GM19372 (cell line): Measurements from ENCODE around the gene CDKN1B.
"Not testable (repeated sequence)": the region's sequence is repeated elsewhere in the genome, so short reads cannot be mapped to it uniquely, and the experiment has no call there.

Source experiments
- ATAC-seq: cut with Tn5 transposase; IDR thresholded peaks from one replicate; pipeline ENCODE4 v1.9.1; 2021; ENCODE audit warnings: mild to moderate bottlenecking, low read depth, moderate library complexity; ENCODE audit not compliant: unreplicated experiment

Gene CDKN1B

GRCh38 chr12:12723149-12723680 is 6.0 kb downstream of the CDKN1B start:
- ATAC-seq = no peak

DNA sequence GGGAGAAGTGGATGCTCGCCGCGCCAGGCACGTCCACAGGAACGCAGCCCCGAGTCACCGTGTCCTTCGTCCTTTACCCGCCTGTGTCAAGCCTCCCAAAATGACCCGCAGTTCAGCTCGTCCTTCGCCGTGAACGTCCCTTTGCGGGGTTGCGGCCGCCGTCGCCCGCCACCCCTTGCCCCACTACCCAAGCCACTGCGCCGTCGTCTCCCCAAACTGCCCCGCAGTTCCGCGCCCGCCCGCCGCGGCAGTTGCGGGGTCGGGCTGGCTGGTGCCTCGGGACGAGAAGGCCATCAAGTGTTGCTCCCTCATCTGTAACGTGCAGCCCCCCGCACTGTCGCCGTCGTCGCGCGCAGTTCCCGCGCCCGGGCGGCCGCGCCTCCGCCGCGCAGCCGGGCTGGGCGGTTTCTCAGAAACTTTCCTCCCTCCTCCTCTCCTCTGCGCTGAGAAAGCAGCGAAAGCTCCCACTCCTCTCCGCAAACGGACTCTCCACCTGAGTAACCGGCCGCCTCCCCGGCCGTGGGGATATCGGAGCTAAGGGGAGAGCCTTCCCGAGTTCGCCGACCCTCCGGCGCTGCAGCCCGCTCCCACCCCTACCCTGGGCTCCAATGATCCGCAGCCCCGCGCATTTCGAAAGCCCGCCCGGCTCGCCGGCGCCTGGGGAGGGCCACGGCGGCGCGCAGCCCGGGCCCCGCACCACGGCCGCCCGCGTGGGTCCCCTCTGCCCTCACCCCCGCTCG is 6.7 kb downstream of the CDKN1B start:
- ATAC-seq = no peak

DNA sequence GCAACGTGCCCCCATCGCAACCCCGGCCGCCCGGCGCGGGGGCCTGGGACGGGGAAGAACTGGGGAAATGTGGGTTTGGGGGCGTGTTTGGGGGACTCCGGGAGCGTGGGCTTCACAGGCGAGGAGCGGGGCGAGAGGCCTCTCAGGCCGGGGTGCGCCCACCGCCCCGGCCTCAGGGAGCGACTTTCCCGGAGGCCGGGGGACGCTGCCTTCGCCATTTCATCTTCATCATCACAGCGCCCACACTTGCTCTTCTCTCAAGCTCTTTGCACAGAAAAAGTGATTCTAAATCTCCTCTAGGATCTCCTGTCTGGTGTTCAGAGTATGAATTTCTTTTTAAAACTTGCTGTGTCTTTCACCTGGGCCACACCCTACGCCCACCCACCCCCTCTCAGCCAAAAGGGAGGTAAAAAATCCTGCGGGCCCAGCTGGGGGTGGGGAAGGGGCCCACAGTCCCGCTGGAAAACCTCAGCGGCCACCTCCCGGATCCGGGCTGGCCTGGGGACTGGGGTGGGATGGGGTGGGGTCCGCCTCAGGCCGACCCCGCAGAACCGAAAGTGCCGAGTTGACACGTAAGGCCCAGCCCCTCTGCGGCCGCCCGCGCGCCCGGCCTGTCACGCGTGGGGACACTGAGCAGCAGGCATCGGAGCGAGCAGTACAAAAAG is 7.4 kb downstream of the CDKN1B start:
- no peak for ATAC-seq

- peak; percentile 54 for ATAC-seq
These were observed 8.2 kb downstream of the CDKN1B start for GRCh38 chr12:12725086-12725955.

DNA sequence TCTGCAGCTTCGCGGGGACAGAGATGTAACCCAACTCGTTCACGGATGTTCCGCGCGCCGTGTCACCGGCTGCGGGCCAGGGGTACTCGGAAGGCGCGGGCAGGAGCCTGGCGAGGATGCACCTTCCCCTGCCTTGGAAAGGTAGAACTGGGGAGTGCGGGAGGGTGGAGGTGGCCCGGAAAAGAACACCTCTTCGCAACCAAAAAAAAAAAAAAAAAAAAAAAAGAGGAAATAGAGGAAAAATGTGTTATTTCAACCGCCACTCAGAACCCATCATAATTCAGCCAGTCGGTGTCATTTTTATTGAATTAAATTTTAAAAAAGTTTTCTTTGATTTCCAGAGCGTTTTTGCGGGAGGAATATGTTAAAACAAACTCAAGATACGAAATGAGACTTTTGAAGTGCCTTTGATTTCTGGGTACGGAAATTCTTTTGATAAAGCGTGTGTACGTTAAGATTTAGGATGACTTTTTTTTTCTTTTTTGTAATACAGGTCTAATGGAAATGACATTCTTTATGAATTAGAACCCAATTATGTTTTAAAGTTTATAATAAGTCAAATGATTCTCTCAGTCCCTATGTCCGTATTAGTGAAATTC is 8.9 kb downstream of the CDKN1B start:
- ATAC-seq = no peak

DNA sequence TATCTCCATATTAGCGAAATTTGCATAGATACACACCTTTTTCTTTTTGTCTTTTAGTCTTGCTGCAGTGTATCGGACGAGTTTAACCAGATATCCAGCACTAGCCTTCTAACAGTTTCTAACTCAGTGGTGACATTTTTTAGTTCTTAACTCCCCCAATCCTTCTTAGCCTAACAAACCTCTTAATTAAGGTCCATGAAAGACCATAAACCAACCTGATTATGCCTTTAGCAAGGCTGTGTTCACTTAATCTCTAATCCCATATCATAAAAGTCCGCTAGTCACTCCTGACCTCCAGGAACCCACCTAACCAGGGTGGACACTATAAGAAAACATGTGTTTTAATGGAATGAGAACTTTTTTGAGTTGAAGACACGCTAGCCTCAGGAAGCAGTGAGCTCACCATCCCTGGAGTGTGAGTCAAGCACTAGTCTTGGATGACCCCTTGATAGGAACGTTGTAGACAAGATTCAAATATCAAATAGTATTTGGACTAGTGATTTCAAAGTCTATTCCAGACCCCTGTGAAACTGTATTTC is 9.5 kb downstream of the CDKN1B start:
- no peak for ATAC-seq

DNA sequence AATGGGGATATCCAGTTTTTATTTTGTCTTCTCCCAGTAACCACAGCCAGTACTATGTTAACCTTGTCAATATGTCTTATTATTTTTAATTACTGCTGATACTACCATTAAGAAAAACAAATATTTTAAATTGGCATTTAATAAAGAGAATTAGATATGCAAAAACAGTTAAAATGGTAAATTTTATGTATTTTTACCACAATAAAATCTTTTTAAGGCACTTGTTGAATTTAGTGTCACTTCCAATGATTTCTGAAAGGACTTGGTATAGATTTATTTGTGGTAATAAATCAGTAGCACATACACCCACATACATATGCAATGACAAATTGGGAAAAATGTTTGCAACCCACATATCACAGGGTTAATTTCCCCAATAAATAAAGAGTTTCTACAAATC is 14.0 kb downstream of the CDKN1B start:
- ATAC-seq = no peak

- no peak for ATAC-seq
These were observed 14.6 kb downstream of the CDKN1B start for GRCh38 chr12:12731785-12732184.

DNA sequence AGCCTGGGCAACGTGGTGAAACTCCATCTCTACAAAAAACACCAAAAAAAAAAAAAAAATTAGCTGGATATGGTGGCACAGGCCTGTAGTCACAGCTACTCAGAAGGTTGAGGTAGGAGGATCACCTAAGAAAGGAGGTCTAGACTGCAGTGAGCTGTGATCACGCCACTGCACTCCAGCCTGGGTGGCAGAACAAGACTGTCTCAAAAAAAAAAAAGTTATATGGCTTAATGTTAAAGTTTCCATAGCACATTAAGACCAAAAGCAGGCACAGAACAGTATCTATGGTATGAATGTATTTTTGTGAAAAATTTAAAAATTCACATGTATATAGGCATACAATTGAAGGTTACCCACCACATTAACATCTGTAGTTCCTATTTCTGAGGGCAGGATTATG is 15.9 kb downstream of the CDKN1B start:
- no peak for ATAC-seq

DNA sequence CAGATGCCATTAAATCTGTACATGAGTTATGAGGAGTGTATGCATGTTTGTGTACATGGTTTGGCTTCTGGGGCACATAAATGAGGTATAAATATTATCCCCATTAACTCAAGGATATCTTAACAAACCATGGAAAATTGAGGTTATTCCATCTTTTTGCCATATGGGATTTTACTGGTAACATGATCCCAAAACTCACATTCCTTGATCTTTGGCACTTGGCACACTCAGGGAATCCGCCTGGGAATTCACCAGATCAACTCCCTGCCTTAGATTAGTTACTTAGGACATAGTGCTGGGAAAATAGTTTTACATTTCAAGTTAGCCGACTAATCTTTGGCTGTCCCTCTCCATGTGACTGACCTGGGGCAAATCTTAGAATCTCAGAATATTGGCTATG is 16.9 kb downstream of the CDKN1B start:
- ATAC-seq = no peak

- no peak for ATAC-seq
These were observed 17.4 kb downstream of the CDKN1B start for GRCh38 chr12:12734561-12735071.

GRCh38 chr12:12735301-12735700 is 18.1 kb downstream of the CDKN1B start:
- no peak for ATAC-seq

DNA sequence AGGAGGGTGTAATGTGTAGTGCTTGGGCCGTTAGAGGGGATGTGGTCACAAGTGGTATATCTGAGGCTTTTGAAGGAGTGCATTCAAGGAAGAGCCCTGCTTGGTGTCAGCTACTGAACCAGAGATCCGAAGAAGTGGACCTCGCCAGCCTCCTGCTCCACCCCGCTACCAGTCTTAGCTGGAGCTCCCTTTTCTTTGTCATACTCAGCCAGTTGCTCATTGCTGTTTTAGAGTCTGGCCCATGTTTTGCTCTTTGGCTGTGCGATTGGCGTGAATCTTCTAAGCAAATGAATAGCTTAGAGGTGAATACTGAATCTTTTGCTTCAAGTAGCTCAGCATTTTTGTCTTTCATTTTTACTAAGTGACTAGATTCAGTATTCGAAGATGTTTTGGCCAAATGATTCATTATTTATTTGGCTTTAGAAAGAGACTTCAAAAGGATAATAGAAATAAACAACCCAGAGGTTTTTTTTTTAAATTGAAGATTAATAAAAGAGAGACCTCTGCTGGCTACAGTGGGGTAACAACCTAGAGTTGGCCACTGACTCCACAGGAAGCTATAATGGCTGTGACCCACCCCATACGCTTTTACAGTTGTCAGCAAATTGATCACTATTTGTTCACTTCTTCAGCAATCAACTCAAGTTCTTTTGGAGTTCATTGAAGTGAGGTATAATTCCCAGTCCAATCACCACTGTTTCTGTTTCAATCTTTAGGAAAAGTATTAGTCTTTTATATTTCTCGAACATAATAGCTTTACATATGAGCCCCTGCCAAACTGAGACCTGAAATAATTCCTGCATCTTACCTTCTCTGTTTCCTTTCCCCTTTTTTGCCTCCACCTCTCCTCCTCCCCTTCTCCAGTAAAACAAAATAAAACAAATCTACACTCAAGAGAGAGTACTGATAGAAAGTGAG is 19.9 kb downstream of the CDKN1B start:
- peak; percentile 74 for ATAC-seq

DNA sequence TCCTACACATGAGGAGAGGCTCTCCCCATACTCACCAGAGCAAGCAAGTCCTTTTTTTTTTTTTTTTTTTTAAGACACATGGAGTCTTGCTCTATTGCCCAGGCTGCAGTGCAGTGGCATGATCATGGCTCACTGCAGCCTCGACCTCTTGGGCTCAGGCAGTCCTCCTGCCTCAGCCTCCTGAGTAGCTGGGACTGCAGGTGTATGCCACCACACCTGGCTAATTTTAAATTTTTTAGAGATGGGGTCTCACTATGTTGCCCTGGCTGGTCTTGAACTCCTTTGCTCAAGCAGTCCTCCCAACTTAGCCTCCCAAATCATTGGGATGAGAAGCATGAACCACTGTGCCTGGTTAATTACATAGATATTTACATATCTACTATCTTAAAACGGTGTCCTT is 21.0 kb downstream of the CDKN1B start:
- not testable (repeated sequence) for ATAC-seq

DNA sequence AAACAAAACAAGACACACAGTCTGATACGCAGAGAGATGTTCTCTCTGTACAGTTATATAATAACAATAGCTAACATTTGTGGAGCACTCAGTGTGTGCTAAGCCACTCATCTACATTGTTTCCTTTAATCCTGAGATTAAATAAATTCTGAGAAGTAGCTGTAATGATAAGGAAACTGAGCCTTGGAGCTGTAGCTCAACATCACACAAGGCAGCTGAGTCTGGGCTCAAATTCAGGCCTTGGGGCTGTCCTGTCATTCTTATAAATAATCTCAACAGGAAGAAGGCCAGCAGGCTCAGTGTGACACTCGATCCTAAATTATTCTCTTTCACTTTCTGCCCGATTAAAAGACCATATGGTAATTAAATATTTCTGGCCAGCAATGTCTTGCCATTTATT is 24.5 kb downstream of the CDKN1B start:
- no peak for ATAC-seq

DNA sequence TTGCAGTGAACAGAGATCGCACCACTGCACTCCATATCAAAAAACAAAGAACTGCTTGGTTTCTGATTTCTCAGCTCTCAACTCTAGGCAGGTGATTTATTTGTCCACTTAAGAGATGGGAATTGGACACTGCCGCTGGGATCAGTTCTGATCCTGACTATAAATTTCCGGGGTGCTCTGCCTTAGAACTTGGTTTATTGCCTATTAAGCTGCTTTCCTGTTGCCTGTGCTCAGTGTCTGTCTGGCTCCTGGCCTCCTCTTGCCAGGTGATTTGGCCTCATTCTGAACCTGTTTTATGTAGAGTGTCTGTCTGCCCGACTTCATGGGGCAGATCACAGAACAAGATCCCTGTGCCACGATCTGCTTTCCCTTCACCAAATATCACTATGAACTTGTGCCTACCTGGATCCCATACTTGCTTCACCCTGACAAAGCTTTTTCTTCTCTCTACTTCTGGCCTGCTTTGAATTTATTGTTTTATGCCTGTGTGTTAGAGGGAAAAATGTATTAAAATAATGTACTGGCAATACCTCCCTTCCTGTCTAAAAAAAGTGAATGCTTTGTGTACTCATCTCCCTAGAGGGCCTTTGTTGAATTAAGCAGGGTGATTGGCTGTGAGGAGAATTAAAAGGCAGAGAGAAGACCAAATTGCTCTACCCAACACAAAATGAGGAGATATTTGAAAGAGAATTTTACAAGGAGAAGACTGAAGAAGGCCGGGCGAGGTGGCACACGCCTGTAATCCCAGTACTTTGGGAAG is 27.6 kb downstream of the CDKN1B start:
- no peak for ATAC-seq

DNA sequence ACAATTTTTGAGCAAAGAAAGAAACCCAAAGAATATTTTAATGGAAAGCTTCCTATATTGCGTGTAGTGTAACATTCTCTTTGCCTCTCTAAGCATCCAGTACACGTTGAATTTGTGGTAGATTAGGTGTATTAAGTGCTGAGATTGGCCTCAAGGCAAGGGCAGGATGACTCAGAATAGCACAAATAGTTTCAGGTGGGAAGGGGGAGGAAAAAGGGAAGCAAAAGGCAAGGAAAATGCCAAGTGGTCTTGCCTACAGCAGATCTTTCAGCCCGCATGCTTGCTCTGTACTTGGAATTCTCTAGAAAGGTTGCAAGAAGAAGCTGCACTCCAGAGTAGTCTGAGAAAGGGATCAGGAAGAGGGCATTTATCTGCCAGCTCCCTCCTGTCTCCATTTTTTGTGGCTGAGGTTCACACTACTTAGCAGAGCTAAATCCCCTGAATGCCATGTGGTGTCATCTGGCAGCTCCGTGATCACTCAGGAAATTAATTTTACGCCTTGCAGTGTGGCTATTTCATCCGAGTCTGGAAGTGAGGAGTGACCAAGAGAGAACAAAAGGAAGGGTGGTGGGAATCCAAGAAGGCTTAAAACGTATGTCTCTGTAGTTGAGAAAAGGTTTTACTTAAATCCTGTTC is 28.5 kb downstream of the CDKN1B start:
- ATAC-seq = no peak

GRCh38 chr12:12747278-12747677 is 30.1 kb downstream of the CDKN1B start:
- no peak for ATAC-seq
